HG03378 (cell line): ENCODE measurements around the gene NAGS.
"Not testable (repeated sequence)": the region's sequence is repeated elsewhere in the genome, so short reads cannot be mapped to it uniquely, and the experiment has no call there.

Experiments
- ATAC-seq: cut with Tn5 transposase; IDR thresholded peaks from one replicate; pipeline ENCODE4 v1.9.1; 2021; ENCODE audit warnings: mild to moderate bottlenecking, moderate library complexity; ENCODE audit not compliant: unreplicated experiment

Gene NAGS

DNA sequence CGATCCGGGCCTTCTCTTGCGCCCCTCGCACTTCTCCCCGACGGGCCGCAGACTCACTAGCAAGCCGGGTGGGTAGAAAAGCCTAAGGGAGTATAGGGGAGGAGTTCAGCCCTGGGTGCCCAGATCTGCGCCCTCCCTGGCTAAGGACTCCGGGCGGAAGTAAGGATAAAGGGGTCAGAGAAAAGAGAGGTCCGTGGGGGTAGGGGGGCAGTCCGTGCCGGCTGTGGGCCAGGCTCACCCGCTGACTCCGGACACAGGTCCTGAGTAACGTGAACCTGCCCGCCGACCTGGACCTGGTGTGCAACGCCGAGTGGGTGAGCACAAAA, 1.8 kb downstream of the NAGS start:
- ATAC-seq: no peak

DNA sequence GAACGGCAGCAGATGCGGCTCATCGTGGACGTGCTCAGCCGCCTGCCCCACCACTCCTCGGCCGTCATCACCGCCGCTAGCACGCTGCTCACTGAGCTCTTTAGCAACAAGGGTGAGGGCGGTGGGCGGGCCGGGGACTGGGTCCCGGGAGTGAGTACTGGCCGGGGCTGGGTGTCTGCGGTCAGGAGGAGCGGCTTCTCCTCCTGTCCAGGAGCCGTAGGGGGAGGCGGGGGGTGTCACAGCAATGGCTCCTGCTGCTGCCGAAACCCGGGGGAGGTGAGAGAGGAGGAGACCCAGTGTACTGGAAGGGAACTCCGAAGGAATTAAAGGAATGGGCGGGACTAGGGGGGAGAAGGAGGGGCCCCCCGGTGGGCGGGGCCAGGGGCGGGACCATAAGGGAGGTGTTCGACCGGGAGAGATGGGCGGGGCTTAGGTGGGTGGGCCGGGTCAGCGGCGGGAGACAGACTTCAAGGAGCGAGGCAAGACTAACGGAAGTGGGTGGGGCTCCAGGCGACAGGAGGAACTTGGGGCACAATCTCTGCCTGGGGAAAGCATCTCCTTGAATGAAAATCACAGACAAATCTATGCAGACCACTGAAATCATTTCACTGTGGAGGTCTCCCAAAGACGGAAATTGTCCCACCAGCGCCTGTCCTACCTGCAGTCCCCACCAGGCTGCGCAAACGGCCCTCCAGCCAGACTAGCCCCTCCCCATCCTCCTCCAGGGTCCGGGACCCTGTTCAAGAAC, 2.4 kb downstream of the NAGS start:
- no peak for ATAC-seq

DNA sequence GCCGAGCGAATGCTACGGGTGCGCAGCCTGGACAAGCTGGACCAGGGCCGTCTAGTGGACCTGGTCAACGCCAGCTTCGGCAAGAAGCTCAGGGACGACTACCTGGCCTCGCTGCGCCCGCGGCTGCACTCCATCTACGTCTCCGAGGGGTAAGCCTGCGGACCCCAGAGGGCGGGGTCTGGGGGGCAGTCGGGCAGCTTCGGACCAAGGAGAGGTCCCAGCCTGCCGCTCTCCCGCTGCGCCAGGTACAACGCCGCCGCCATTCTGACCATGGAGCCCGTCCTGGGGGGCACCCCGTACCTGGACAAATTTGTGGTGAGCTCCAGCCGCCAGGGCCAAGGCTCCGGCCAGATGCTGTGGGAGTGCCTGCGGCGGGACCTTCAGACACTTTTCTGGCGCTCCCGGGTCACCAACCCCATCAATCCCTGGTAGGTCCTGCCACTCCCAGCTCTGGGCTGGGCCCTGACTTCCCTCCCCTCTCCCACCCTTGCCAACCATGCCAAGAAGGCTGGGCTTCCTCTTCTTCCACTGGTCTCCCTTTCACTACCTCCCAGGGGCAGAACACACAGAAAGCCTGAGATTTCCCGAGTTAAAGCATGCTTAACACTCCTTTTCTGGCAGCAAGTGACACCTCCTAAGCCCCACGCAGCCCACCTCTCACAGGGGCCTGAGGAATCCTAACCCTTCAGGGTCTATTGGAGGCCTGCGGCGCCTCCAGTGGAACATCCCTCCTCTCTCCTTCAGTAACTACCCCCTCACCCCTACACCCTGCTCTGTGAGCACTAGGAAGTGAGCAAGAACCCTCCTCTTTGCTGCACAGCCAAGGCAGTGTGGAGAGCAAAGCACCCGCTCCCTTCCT, 3.2 kb downstream of the NAGS start:
- no peak for ATAC-seq

DNA sequence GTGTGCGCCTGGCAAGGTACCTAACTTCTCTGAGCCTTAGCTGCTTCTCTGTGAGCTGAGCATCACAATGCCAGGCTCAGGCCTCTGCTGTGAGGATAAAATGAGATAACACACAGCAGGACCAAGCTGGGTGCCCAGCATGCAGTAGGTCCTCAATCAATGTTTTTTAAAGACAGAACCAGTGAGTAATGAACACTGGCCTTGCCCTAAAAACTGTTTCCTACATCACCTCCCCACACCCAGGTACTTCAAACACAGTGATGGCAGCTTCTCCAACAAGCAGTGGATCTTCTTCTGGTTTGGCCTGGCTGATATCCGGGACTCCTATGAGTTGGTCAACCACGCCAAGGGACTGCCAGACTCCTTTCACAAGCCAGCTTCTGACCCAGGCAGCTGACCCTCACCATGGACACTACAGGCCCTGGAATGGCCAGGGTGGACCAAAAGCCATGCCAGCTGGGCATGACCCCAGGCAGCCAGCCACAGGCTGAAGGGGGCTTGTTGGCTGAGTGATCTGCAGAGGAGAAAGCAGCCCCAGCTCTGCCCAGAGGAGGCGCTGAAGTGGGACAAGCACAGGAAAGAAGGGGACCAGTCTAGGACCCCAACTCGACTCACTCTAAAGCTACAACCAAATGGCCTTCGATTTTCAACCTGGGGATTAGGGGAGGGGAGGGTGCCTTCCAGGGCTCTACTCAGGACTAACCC, 3.9 kb downstream of the NAGS start:
- ATAC-seq: no peak

DNA sequence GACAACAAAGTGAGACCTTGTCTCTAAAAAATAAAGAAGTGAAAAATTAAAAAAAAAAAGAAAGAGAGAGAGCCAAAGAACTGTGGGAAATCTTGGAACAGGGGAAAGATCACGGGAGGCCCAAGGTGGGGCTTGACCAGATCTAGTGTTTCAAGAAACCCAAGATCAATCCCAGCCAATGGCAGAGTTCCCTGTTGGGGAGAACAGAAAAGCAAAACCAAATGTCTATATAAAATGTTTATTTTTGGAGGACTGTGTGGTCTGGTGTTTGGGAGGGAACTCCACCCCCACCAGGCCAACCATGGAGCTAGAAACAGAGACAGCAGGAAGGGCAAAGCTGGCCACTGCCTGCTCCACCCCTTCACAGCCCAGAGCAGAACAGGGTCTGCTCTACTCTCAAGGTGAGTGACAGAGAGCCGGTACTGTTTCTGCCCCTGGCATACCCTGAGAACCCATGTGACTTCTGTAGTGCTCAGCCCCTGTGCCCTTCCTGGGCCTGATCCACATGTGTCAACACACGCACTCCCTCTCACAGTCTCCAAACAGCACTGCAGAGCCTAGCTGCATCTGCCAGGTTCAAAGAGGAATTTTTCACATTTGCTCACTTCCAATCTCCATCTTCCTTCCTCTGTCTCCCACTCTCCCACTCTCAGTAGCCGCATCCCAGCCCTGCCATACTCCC, 6.7 kb downstream of the NAGS start:
- ATAC-seq: no peak

GRCh38 chr17:44011876-44012275, 7.5 kb downstream of the NAGS start:
- no peak for ATAC-seq

- ATAC-seq: no peak
These were observed 8.0 kb downstream of the NAGS start for GRCh38 chr17:44012391-44012790.

DNA sequence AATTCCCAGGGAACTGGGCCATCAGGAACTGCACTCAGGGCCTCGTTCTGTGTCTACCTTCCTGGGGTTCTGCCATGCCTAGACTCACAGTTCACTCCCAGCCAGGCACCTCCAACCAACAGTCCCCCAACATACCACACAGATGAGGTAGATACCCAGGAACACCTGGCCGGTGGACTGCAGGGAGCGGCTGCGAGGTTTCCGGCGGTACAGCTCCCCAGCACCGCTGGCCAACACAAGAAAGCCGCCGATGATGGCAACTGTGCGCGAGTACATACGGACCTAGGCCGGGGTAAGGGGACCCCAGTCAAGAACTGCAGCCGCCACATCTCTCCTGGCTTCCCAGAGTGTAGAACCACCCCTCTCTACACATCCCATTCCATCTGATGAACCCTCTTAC, 8.5 kb downstream of the NAGS start:
- no peak for ATAC-seq

DNA sequence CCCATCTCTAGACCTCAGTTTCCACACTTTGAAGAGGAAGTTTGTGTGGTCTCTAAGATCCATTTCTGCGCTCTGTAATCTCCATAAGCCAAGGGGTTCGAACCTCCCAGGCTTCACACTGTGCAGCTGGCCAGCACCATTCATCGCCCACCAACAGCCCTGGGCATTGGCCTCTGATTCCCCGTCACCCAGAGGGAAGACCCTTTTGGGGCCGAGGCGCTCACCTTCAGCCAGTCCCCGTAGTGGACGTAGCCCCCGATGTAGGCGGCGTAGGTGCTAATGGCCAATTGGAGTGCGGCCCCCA, 9.7 kb downstream of the NAGS start:
- ATAC-seq: no peak

DNA sequence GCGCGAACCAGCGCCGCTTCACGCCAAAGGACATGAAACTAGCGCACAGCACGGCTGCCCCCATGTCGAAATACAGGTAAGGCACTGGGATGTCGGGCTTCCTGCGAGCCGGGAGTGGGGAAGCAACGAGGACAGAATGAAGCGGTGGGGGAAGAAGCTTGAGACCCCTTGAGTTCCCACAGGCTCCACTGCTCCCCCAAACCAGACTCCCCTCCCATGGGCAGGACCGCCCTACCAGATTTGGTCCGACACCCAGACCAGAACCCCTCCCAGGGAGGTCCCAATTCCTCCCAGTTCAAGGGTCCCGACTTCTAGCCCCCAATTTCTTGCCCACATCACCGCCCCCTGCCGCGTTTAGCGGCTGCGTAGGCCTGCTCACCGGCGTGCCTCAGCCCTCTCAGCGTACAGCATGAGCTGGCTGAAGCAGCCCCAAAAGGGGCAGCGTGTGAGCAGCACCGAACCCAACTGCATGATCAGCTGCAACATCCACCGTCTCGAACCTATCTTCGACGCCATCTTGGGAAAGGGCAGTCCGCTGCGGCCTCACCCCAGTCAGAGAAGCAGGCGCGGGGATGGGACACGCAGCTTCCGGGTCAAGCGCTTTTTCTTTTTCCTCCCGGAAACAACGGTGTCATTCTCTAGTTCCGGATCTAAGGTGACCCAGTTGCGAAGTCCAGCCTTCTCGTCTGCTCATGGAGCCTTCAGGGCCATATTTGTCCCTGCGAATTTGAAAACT, 10.2 kb downstream of the NAGS start, which contains the start of gene TMEM101:
TSS of gene TMEM101 (minus strand) at position 527 of the 736 bp plus-strand sequence. CDS start at position 516, 11 bp downstream.
- ATAC-seq: peak; percentile 77

DNA sequence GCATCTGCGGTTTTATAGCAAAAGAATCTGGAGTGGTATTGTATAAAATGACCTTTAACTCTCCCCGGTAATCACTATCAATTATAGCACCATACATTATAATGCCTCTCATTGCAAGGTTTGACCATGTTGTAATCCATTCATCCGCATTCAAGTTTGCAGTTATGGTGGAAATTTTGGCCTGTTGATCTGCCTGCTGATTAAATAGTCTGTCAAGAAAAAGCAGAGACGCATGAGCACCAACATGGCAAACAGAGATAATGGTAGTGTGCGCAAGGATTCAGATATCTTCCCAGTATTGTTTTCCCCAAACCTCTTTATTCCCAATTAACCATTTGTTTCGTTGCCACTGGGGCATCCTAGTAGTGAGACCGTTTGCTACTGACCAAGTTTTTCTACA, 16.8 kb downstream of the NAGS start:
- ATAC-seq: not testable (repeated sequence)

GRCh38 chr17:44022246-44022645, 17.8 kb downstream of the NAGS start:
- ATAC-seq: no peak

DNA sequence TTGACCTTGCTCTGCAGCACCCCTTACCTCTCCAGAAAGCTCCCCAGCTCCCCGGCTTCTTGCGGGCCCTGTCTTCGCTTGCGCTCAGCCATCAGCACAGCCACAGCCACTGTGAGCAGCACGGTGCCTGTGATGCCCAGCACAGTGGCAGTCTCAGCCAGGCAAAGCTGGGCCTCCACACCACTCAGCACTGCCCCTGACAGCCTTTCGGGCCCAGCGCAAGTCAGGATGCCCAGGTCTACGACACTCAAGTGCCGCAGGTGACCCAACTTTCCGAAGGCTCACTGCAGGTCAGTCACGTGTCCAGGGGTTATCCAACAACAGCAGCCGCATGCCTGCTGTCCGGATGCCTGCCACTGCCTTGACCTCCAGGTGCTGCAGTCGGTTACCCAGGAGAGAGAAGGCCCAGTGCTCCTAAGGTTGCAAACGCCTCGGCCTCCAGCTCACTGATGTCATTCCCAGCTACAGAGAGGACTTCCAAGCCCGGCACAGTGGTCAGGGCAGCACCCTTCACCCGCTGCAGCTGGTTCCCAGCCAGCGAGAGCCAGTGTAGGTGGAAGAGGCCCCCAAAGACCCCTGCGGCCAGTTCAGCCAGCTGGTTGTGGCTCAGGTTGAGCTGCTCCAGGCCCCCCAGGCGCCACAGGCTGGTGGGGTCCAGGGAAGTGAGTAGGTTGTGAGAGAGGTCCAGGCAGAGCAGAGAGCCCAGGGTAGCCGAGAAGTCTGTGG, 19.3 kb downstream of the NAGS start:
- ATAC-seq: no peak

GRCh38 chr17:44024271-44024663, 19.8 kb downstream of the NAGS start:
- no peak for ATAC-seq

DNA sequence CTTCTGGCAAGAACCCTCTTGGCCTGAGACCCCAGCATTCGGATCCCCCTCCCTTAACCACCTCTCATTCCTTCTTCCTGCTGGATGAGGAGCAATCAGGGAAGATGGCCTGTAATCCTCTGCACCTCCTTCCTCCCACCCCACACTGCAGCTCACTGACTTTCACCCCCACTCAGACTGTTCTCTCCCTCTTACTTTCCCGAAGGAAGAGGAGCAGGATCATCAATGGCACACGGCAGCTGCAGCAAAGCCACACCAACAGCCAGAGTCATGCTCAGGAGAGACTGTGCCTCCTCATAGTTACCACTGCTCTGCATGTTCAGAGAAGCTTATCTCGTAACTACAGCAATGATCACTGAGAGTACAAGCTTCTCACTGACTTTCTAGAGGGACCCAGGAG, 20.4 kb downstream of the NAGS start:
- no peak for ATAC-seq

GRCh38 chr17:44029736-44030135, 25.3 kb downstream of the NAGS start:
- ATAC-seq: no peak

DNA sequence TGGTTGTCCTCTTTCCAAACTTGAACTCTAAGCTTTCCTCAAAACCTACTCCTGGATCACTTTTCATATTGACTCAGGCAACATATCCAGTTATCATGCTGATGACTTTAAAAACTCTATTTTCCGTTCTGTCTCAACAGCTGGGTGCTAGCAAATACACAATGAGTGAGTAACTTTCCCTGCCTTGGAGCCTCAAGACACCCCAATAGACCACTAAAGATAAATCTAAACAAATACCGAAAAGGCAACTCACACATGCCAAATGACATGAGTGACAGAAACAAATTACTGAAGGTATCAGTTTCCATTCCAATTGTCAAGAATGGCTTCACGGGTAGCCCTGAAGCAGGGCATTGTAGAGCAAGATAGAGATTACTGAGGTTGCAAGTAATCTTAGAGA, 26.1 kb downstream of the NAGS start:
- no peak for ATAC-seq

GRCh38 chr17:44033861-44034408, 29.5 kb downstream of the NAGS start:
- no peak for ATAC-seq

- not testable (repeated sequence) for ATAC-seq
These were observed 30.3 kb downstream of the NAGS start for GRCh38 chr17:44034688-44035087.

DNA sequence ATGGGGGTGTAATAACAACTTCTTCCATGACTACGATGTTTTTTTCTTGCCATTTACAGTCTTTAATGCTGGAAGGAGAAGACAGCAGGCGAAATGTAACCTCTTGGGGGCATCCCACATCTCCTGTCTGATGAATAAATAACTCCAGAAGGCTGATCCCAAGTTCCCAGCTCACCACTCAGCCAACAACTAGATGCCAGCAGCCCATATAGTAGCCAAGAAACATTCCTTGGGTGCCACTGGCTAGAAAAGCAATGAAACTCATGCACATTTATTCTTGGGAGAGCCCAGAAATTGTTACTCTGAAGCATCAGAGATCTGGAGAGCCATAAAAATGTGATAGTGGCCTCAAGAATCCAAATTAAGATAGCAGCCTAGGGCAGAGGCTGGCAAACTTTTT, 33.0 kb downstream of the NAGS start:
- ATAC-seq: no peak
